ENCODE data around the gene C11orf91.
"Not testable (repeated sequence)": the region's sequence is repeated elsewhere in the genome, so short reads cannot be mapped to it uniquely, and the experiment has no call there.

- TF ChIP-seq CTCF, POLR2A (IDR thresholded peaks at IDR 0.05): not testable (repeated sequence)
Measured at GRCh38 chr11:33727539-33727938, 26.9 kb upstream of the C11orf91 start.

Measured in right lobe of liver (tissue), 4 donors.